NB4 (cell line): Measurements from ENCODE around the gene SLC25A21.

Experiments used
- DNase-seq: peaks from one replicate; pipeline ENCODE4 v3.0.0; 2010; ENCODE audit warnings: low read depth
- H3K4me3 ChIP-seq: one replicate; pipeline ENCODE4 v1.5.1; 2011; ENCODE audit warnings: mild to moderate bottlenecking, low read depth, low read length, moderate library complexity
- MYC ChIP-seq: IDR thresholded peaks from 2 replicates; pipeline ENCODE4 v1.6.1; 2011; ENCODE audit warnings: low read depth, low read length
- POLR2A ChIP-seq: IDR thresholded peaks from 2 replicates; pipeline ENCODE4 v1.6.1; 2011; ENCODE audit warnings: mild to moderate bottlenecking; ENCODE audit not compliant: insufficient read length; ENCODE audit errors: extremely low read depth
- TF ChIP-seq, protein P1 (sequence below): IDR thresholded peaks from 2 replicates; pipeline ENCODE4 v1.6.1; 2011; ENCODE audit warnings: low read depth, low read length
- TF ChIP-seq, protein P2 (sequence below): IDR thresholded peaks from one replicate; pipeline ENCODE4 v1.5.1; 2012; ENCODE audit warnings: low read depth, low read length

SLC25A21 gene

DNA sequence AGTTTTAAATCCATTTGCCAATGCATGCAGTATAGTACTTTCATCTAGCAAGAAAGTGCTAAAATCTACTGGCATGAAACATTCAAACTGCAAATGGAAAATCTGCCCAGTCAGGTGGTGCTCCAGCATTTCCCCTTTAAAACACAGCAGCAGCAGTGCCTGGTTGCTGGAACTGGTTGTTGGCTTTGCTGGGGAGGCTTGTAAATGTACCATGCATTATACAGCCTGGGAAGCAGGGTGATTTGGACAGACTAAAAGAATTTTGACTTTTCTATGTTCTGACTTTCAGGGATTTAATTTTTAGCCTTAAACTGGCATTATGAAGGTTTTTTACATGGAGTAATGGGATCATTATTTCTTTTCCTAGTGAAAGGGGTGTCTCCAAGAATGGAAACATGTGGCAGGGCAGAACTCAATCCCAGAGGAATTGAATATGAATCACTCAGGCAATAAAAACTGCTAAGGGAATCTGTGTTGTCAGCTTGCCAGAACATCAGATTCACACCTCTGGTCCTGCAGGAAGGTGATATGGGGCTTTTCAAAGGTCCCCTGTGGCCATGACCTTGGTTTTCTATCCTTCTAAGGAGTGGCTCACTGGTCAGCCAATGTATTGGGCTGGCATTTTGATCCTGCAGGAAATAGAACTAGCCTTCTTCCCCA, 519.7 kb downstream of the SLC25A21 start:
- DNase-seq: no peak
- TF ChIP-seq, protein P1, sequence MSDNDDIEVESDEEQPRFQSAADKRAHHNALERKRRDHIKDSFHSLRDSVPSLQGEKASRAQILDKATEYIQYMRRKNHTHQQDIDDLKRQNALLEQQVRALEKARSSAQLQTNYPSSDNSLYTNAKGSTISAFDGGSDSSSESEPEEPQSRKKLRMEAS: no peak
- no peak overlapping the region for H3K4me3 ChIP-seq

DNA sequence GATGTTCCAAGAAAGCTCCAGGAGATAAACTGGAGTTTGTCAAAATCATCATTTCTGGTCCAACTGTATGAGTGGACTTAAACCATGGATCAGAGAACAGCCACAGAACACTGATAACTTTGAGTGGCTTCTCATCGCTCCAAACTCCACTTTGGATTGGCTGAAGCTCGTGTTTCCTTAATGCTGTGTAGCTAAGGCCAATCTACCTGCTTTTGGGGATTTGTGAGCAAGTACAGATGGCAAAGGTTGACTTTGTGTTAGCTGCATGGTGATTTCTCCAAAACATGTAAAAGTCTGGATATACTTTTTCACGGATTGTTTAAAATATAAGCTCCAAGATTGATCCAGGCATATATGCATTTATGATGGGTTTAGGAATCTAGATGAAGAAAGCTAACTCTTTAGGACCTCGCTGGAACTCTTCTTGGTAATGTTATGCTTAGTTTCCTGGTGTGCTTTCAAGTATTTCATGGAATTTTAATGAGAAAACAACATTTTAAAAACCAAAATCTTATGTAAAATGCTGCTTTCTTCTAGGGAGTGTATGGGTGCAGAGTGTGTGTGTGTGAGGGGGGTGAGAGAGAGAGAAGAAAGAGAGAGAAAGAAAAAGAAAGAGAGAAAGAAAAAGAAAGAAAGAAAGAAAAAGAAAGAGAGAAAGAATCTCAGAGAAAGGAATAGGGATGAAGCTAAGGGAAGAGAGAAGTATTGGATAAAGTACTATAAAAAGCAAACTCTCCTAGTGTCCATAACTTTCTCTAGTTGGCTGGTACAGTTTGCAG, 522.3 kb downstream of the SLC25A21 start:
- TF ChIP-seq, protein P2, sequence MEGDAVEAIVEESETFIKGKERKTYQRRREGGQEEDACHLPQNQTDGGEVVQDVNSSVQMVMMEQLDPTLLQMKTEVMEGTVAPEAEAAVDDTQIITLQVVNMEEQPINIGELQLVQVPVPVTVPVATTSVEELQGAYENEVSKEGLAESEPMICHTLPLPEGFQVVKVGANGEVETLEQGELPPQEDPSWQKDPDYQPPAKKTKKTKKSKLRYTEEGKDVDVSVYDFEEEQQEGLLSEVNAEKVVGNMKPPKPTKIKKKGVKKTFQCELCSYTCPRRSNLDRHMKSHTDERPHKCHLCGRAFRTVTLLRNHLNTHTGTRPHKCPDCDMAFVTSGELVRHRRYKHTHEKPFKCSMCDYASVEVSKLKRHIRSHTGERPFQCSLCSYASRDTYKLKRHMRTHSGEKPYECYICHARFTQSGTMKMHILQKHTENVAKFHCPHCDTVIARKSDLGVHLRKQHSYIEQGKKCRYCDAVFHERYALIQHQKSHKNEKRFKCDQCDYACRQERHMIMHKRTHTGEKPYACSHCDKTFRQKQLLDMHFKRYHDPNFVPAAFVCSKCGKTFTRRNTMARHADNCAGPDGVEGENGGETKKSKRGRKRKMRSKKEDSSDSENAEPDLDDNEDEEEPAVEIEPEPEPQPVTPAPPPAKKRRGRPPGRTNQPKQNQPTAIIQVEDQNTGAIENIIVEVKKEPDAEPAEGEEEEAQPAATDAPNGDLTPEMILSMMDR: no peak
- no peak for TF ChIP-seq MYC
- TF ChIP-seq, protein P1: no peak
- TF ChIP-seq POLR2A: no peak
- no peak for DNase-seq
- H3K4me3 ChIP-seq: no peak overlapping the region

DNA sequence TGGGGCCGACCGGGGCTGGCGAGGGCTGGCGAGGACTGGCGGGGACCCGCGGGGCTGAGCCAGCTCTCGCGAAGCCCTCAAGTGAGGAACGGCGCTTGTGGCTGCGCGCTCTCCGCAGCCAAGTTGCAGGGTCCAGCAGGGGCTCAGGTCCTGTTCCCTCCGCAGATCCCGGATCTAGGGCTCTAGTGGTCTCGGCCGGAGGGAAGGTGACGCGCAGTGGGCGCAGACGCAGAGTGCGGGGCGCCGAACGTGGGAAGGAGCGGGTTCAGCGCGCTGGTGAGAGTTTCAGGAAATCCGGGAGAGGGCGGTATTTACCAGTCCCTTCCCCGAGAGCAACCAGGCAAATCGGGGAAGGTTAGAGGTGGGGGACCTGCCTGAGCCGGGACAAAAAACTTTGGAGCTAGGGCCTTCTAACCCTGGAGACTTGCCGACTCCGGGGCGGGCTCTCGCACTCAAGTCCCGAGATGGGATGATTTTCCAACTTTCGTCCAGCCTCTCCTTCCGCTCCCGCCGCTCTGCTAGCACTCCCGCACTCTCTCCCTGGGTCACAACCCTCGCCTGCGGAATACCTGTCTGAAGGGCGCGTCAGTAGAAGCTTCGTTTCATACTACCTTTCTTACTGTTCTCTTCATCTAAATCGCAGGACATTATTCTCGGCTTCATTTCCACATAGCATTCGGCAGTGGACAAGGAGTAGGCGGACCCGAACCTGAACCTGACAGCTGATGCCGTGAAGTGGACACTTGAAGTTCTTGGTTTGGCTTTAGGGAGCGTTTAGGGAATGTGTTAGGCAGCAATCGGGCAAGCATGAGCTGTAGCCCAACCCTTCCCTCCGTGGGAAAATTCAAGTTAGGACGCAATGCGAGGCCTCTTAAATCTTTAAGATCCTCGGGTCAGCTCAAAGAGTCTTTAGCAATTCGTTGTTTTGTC, 524.3 kb downstream of the SLC25A21 start:
- DNase-seq: no peak
- H3K4me3 ChIP-seq: no peak overlapping the region

DNA sequence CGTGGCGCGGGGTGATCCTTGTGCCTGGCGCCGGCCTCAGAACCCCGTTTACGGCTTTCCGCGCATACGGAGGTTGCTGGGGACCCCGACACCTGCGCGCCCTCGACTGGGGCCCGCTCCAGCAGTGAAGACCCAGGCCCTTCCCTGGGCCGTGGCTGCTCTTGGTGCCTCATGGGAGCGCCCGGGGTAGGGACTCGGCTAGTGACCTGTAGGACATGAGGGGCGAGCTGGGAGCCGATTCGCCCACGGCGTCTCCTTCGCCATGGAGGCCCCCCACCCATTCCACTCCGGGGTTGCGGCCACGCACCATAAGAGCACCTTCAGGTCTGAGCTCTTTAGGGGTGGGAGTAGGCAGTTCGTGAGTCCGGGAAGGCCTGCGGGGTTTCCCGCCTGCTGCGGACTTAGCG, 525.0 kb downstream of the SLC25A21 start:
- H3K4me3 ChIP-seq: no peak overlapping the region
- no peak for DNase-seq
- TF ChIP-seq MYC (no peak), POLR2A (no peak)
- TF ChIP-seq, protein P1: no peak
- TF ChIP-seq, protein P2: no peak

More for the DNA sequence above, 524.3 kb downstream of the SLC25A21 start:
- TF ChIP-seq, protein P2: no peak
- TF ChIP-seq MYC: no peak
- TF ChIP-seq, protein P1: no peak
- no peak for TF ChIP-seq POLR2A

DNA sequence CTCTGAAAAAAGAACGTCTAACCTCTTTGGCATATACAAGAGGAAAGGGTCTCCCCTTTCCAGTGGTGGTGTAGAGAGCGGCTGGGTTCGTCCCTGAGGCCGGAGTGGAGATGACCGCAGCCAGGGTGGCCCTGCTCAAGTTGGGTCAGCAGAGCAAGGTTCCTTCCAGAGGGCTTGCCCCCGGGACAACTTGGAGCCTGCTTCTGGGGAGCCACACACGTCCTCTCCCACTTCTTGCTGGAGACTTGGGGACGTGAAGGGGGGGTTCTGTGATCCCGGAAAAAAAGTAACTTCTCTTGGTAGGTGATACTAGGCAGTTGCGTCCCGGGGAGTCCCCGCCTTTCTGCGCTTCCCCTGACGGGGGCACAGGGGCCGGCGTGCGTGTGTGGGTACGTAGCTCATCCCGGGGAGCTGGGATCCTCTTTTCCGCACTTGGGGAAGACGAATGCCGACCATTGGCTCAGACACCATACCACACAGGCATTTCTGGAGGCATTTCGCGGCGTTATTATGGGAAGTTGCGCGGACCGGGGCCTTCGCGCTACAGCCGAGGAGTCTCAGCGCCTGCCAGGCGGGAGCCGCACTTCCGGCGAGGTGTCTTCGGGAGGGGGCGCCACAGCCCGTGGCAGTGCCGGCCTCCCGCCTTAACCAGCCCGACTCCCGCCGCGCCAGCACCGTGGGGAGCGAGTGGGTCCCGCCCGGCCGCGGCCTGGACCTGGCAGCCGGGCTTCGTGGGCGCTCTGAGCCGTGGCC, 525.6 kb downstream of the SLC25A21 start:
- no peak for DNase-seq
- H3K4me3 ChIP-seq: no peak overlapping the region
- TF ChIP-seq, protein P1: no peak
- TF ChIP-seq MYC (no peak), POLR2A (no peak)
- TF ChIP-seq, protein P2: no peak
